ENCODE data around the gene TUFT1.

- no peak for TF ChIP-seq ELF4 (IDR thresholded peaks at IDR 0.05)
- no peak for TF ChIP-seq SUZ12 (IDR thresholded peaks at IDR 0.05)
- TF ChIP-seq ARNT (IDR thresholded peaks at IDR 0.05), result no peak
- TF ChIP-seq FOXM1 (IDR thresholded peaks at IDR 0.05; ENCODE audit: borderline replicate concordance), result no peak
- no peak for TF ChIP-seq FOXK2 (IDR thresholded peaks at IDR 0.05)
- TF ChIP-seq, protein P1, sequence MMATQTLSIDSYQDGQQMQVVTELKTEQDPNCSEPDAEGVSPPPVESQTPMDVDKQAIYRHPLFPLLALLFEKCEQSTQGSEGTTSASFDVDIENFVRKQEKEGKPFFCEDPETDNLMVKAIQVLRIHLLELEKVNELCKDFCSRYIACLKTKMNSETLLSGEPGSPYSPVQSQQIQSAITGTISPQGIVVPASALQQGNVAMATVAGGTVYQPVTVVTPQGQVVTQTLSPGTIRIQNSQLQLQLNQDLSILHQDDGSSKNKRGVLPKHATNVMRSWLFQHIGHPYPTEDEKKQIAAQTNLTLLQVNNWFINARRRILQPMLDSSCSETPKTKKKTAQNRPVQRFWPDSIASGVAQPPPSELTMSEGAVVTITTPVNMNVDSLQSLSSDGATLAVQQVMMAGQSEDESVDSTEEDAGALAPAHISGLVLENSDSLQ (IDR thresholded peaks at IDR 0.05), result no peak
- TF ChIP-seq LEF1 (IDR thresholded peaks at IDR 0.05; ENCODE audit: borderline replicate concordance), result no peak
- no peak for TF ChIP-seq BHLHE40 (IDR thresholded peaks at IDR 0.05; ENCODE audit: borderline replicate concordance)
- no peak for TF ChIP-seq ZNF384 (IDR thresholded peaks at IDR 0.05)
- TF ChIP-seq TARDBP (IDR thresholded peaks at IDR 0.05), result no peak
- no peak for TF ChIP-seq SP1 (IDR thresholded peaks at IDR 0.05)
- TF ChIP-seq FOXA1 (IDR thresholded peaks at IDR 0.05), result no peak
Observed at GRCh38 chr1:151563376-151563775, 23.3 kb downstream of the TUFT1 start.
